K562 (cell line): ENCODE measurements around the gene POLR2M. TPM values are rescaled to one million over a fixed set of nuclear protein-coding genes. Genes with fewer than 3 reads are reported as not detected.

Experiments
- BHLHE40 ChIP-seq: IDR thresholded peaks from 2 replicates; pipeline ENCODE4 v1.6.1; 2011; ENCODE audit warnings: low read length, improper control_type of control experiment
- GTF2E2 ChIP-seq: fragments of 200-800 bp; sonication (Bioruptor generic); IDR thresholded peaks from 2 replicates; pipeline ENCODE4 v1.6.1; 2016; ENCODE audit warnings: missing genetic modification characterization, missing compliant biosample characterization
- HBP1 ChIP-seq: fragments of 450-650 bp; formaldehyde crosslinking; IDR thresholded peaks from 2 replicates; pipeline ENCODE4 v1.4.0; 2022; ENCODE audit warnings: missing genetic modification characterization
- HINFP ChIP-seq: fragments of 450-650 bp; conservative IDR thresholded peaks from 2 replicates; pipeline ENCODE4 v1.6.1; 2016; ENCODE audit warnings: missing genetic modification characterization, low read depth, mild to moderate bottlenecking, control low read depth, missing compliant biosample characterization
- LCOR ChIP-seq: sonication (generic); formaldehyde crosslinking; IDR thresholded peaks from 2 replicates; pipeline ENCODE4 v1.8.0; 2022; ENCODE audit warnings: mild to moderate bottlenecking, missing genetic modification reagents
- NCOA1 ChIP-seq: fragments of 450-650 bp; IDR thresholded peaks from 2 replicates; pipeline ENCODE4 v1.6.1; 2016; ENCODE audit warnings: low read depth
- NCOA2 ChIP-seq, 2 experiments: fragments of 450-650 bp; IDR thresholded peaks; 2 replicates each; pipeline ENCODE4 v1.6.1; 2018; ENCODE audit warnings: mild to moderate bottlenecking in 2 of 2, moderate library complexity in 1 of 2; ENCODE audit not compliant: partially characterized antibody in 2 of 2
- POLR2AphosphoS2 ChIP-seq: IDR thresholded peaks from 2 replicates; pipeline ENCODE4 v1.6.1; 2012; ENCODE audit warnings: low read length, improper control_type of control experiment
- RREB1 ChIP-seq: fragments of 250-450 bp; sonication (Bioruptor Pico); IDR thresholded peaks from 2 replicates; pipeline ENCODE4 v1.4.0; 2020
- SAFB ChIP-seq: fragments of 200-400 bp; formaldehyde crosslinking; IDR thresholded peaks from 2 replicates; pipeline ENCODE4 v1.6.1; 2017; ENCODE audit warnings: low read depth, low read length, borderline replicate concordance
- ZNF184 ChIP-seq: sonication (generic); formaldehyde crosslinking; IDR thresholded peaks from 2 replicates; pipeline ENCODE4 v1.5.0; 2020; ENCODE audit warnings: missing genetic modification reagents
- ZNF24 ChIP-seq: fragments of 450-650 bp; IDR thresholded peaks from 2 replicates; pipeline ENCODE4 v1.6.1; 2016
- ZNF280A ChIP-seq: fragments of 450-650 bp; IDR thresholded peaks from 2 replicates; pipeline ENCODE4 v1.6.1; 2018; ENCODE audit warnings: mild to moderate bottlenecking, low read depth; ENCODE audit not compliant: partially characterized antibody
- ZNF311 ChIP-seq: fragments of 250-450 bp; sonication (Bioruptor Pico); IDR thresholded peaks from 2 replicates; pipeline ENCODE4 v1.4.0; 2020; ENCODE audit warnings: mild to moderate bottlenecking, moderate library complexity
- ZNF444 ChIP-seq: fragments of 250-450 bp; sonication (Bioruptor Pico); IDR thresholded peaks from 2 replicates; pipeline ENCODE4 v1.4.0; 2020; ENCODE audit warnings: mild to moderate bottlenecking, moderate library complexity
- ZNF449 ChIP-seq: fragments of 250-450 bp; sonication (Bioruptor Pico); IDR thresholded peaks from 2 replicates; pipeline ENCODE4 v1.8.0; 2022; ENCODE audit warnings: moderate library complexity, mild to moderate bottlenecking, inconsistent platforms
- polyA plus RNA-seq, 8 experiments: library from polyadenylated mRNA; depleted of rRNA in 4 of 8; stranded (reverse) in 5 of 8; unstranded in 3 of 8; fragments of >200 nt; fragmentation: Nextera tagmentation in 2 of 8; fragmentation: Illumina TruSeq in 1 of 8; extraction: Ambion mirVana in 2 of 8; extraction: Trizol in 1 of 8; gene quantifications; 2 replicates each; pipeline versions ENCODE4 v1.2.1 to v1.2.3, GENCODE V29; 2011 to 2014; ENCODE audit warnings: inconsistent platforms in 1 of 8, missing spikeins in 1 of 8
- total RNA-seq, 7 experiments: library from RNA; depleted of rRNA in 6 of 7; stranded (reverse); fragments of >200 nt in 6 of 7; fragmentation: Illumina TruSeq in 2 of 7; extraction: Trizol in 2 of 7; gene quantifications; 2 replicates each; pipeline versions ENCODE4 v1.2.1 to v1.2.3, GENCODE V29; 2011 to 2021; ENCODE audit warnings: low replicate concordance in 1 of 7

The POLR2M gene
- total and polyA plus RNA-seq, 9 of the 15 experiments (the other 6 are each of a cell fraction or from before 2014, with no cell fraction given): 9.2 to 1,050 (median 43.0) TPM

- TF ChIP-seq RREB1 (CRISPR knock-in tag): no peak
- TF ChIP-seq HBP1 (CRISPR knock-in tag): no peak
- TF ChIP-seq ZNF184 (CRISPR knock-in tag): no peak
- no peak for TF ChIP-seq ZNF449 (CRISPR knock-in tag)
- no peak for TF ChIP-seq ZNF280A
- TF ChIP-seq BHLHE40: peak; percentile 80
- TF ChIP-seq ZNF24: peak; percentile 37; the same call in 1 of the 2 replicates
- no peak for TF ChIP-seq ZNF444 (CRISPR knock-in tag)
- no peak for TF ChIP-seq ZNF311
- no peak for TF ChIP-seq NCOA2 (IDR thresholded peaks at IDR 0.05; ENCODE audit: partially characterized antibody in 2 of 2)
- TF ChIP-seq LCOR (CRISPR knock-in tag): peak; percentile 81
- peak; percentile 81 for TF ChIP-seq HINFP (tag)
- TF ChIP-seq POLR2AphosphoS2: no peak
- TF ChIP-seq GTF2E2: peak; percentile 58; the same call in 1 of the 2 replicates
- no peak for TF ChIP-seq SAFB
- peak; percentile 87 for TF ChIP-seq NCOA1
Observed at GRCh38 chr15:57706405-57707209, at the start of gene POLR2M (continued).
